Adrenal gland (tissue), 12 donors: Measurements from ENCODE around the gene FBXW7. TPM values are rescaled to one million over a fixed set of nuclear protein-coding genes. Genes with fewer than 3 reads are reported as not detected.

ENCODE experiments used
- DNase-seq, 7 donors: peaks; one replicate each; pipeline ENCODE4 v3.0.0-alpha.2; 2019 to 2020
- H3K27ac ChIP-seq, 5 donors: fragments of 200-600 bp; sonication (generic) in 4 of 5; 1 replicate in 3 of 5; 2 replicates in 2 of 5; pipeline versions ENCODE4 v1.5.1 to v1.8.0; 2016 to 2020; ENCODE audit warnings: mild to moderate bottlenecking in 1 of 5
- H3K27me3 ChIP-seq: fragments of 200-600 bp; 2 replicates; pipeline ENCODE4 v1.8.0; 2021
- H3K36me3 ChIP-seq, 2 donors: fragments of 200-600 bp; replicated peaks in 1 of 2; 1 replicate in 1 of 2; 2 replicates in 1 of 2; pipeline versions ENCODE4 v1.5.1 to v1.8.0; 2018 to 2022
- H3K4me1 ChIP-seq, 2 donors: fragments of 200-600 bp; replicated peaks in 1 of 2; 1 replicate in 1 of 2; 2 replicates in 1 of 2; pipeline versions ENCODE4 v1.5.1 to v1.8.0; 2018 to 2021
- H3K4me3 ChIP-seq, 4 donors: fragments of 200-600 bp; sonication (generic) in 3 of 4; one replicate each; pipeline ENCODE4 v1.5.1; 2016 to 2018
- H3K9me3 ChIP-seq, 3 donors: fragments of 200-600 bp; sonication (generic) in 1 of 3; replicated peaks in 1 of 3; 1 replicate in 2 of 3; 2 replicates in 1 of 3; pipeline versions ENCODE4 v1.5.1 to v1.8.0; 2016 to 2021
- POLR2A ChIP-seq, 2 donors: fragments of 450-650 bp; IDR thresholded peaks; one replicate each; pipeline ENCODE4 v1.6.1; 2017; ENCODE audit warnings: antibody characterized with exemption in 2 of 2, mild to moderate bottlenecking in 2 of 2, moderate library complexity in 1 of 2
- WGBS, 4 donors: extraction: QIAGEN DNeasy Blood & Tissue Kit in 2 of 4; methylation state at CpG; one replicate each; pipeline versions ENCODE4 v1.1.5 to v1.1.7; 2013 to 2017; 5-methylcytosine and 5-hydroxymethylcytosine counted together
- intact Hi-C, 2 donors: fragments of 100-400 bp; cut with DNase I; formaldehyde crosslinking; loops; one replicate each; pipeline versions ENCODE4 v1.14.1 to v1.15.0; 2022 to 2023
- polyA plus RNA-seq, 3 donors: library from polyadenylated mRNA; stranded (reverse); fragments of 200-250 nt in 2 of 3; fragments of 350-450 nt in 1 of 3; fragmentation: Illumina TruSeq in 1 of 3; extraction: RNeasy Lipid Tissue Mini Kit (QIAGEN cat#74804) in 1 of 3; gene quantifications; one replicate each; pipeline ENCODE4 v1.2.3, GENCODE V29; 2013 to 2014
- total RNA-seq, 9 donors: library from RNA; depleted of rRNA in 4 of 9; stranded (reverse); fragments of >200 nt in 4 of 9; fragments of 120-200 nt in 1 of 9; fragmentation: NEBNext Ultra II Directional in 1 of 9; extraction: Animal tissue kit (Norgen Biotek cat#: 25700) in 1 of 9; gene quantifications; one replicate each; pipeline versions ENCODE4 v1.1.0 to v1.2.4, GENCODE V29; 2013 to 2023
- TF ChIP-seq, protein P1 (sequence below), 6 experiments: fragments of 450-650 bp in 4 of 6; fragments of 200-600 bp in 2 of 6; sonication (generic) in 1 of 6; IDR thresholded peaks; 1 replicate in 5 of 6; 2 replicates in 1 of 6; pipeline versions ENCODE4 v1.5.1 to v1.8.0; 2016 to 2021; ENCODE audit warnings: antibody characterized with exemption in 6 of 6, mild to moderate bottlenecking in 2 of 6, moderate library complexity in 1 of 6
- donor health status: healthy with polysubstance abuse.
- donor health status: Bipolar disorder and iron deficiency.
- donor health status: DM: yes; HTN: yes; CAD: no.
- donor health status: DM: no; HTN: no; CAD: no.
- donor health status: DM: no; HTN: no; CAD: no.
- donor health status: DM: yes; HTN: yes; CAD: no.

Gene FBXW7
- total and polyA plus RNA-seq, 12 donors = 17.6 to 55.5 (median 30.9) TPM

DNA sequence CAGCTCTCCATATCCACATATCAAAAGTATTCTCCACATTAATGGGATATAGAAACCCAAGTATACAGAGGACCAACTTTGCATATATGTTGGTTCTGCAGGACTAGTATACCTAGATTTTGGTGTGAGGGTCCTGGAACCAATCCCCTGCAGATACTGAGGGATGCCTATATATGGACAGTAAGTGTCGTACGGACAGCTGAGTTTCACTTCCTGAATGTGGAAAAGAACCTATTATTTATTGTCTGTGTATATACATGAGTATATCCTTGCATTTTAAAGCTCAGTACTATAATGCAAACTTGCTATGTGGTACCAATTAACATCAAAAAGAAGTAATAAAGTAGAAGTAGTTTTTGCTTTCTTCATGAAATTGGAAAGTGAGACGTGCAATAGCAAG, 101.9 kb downstream of the FBXW7 start:
- no peak for DNase-seq
- Histone ChIP-seq H3K4me1 (no peaks in the 10 kb centered on the region), H3K4me3 (no peak overlapping the region), H3K36me3 (no peaks in the 10 kb centered on the region), H3K27ac (no peak overlapping the region), H3K9me3 (no peaks in the 10 kb centered on the region), H3K27me3 (no peaks in the 10 kb centered on the region)
- TF ChIP-seq, protein P1, sequence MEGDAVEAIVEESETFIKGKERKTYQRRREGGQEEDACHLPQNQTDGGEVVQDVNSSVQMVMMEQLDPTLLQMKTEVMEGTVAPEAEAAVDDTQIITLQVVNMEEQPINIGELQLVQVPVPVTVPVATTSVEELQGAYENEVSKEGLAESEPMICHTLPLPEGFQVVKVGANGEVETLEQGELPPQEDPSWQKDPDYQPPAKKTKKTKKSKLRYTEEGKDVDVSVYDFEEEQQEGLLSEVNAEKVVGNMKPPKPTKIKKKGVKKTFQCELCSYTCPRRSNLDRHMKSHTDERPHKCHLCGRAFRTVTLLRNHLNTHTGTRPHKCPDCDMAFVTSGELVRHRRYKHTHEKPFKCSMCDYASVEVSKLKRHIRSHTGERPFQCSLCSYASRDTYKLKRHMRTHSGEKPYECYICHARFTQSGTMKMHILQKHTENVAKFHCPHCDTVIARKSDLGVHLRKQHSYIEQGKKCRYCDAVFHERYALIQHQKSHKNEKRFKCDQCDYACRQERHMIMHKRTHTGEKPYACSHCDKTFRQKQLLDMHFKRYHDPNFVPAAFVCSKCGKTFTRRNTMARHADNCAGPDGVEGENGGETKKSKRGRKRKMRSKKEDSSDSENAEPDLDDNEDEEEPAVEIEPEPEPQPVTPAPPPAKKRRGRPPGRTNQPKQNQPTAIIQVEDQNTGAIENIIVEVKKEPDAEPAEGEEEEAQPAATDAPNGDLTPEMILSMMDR (IDR thresholded peaks at IDR 0.05) = no peak
- TF ChIP-seq POLR2A (IDR thresholded peaks at IDR 0.05) = no peak
- intact Hi-C loops = no loop called here
- 81 to 92% (median 85%) methylated on average over 3 of the region's 3 CpGs for WGBS, 4 donors

GRCh38 chr4:152431784-152432183, 104.1 kb downstream of the FBXW7 start:
- TF ChIP-seq, protein P1 (IDR thresholded peaks at IDR 0.05) = no peak
- TF ChIP-seq POLR2A (IDR thresholded peaks at IDR 0.05) = no peak
- WGBS, 4 donors = 98 to 100% (median 100%) methylated on average over 2 of the region's 2 CpGs
- intact Hi-C loops = no loop called here
- no peaks in the 10 kb centered on the region for H3K9me3 ChIP-seq
- no peaks in the 10 kb centered on the region for H3K27me3 ChIP-seq
- no peaks in the 10 kb centered on the region for H3K4me1 ChIP-seq
- H3K27ac ChIP-seq = no peak overlapping the region
- no peak for DNase-seq
- H3K36me3 ChIP-seq = no peaks in the 10 kb centered on the region
- H3K4me3 ChIP-seq = no peak overlapping the region

DNA sequence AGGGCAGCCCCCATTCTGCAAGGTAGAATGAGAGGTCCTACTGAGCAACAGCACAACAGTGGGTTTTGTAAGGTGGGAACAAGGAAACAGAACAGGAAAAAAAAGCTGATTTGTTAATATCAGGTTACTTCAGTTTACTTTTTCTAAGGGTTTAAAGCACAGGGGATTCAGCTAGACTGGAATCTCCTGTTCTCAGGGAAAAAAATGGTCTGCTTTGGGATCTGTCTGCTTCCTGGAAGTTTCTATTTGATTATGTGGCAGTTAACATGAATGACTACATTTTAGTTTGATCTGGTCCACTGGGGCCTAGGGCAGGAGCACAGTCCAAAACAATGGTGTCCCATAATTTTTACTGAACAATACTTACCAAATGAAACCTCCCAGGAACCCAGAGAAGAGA, 104.6 kb downstream of the FBXW7 start:
- no peak for DNase-seq
- H3K9me3 ChIP-seq = no peaks in the 10 kb centered on the region
- H3K27ac ChIP-seq = no peak overlapping the region
- no peaks in the 10 kb centered on the region for H3K27me3 ChIP-seq
- no peaks in the 10 kb centered on the region for H3K4me1 ChIP-seq
- TF ChIP-seq, protein P1 (IDR thresholded peaks at IDR 0.05) = no peak
- no peak for TF ChIP-seq POLR2A (IDR thresholded peaks at IDR 0.05)
- no peaks in the 10 kb centered on the region for H3K36me3 ChIP-seq
- intact Hi-C loops = no loop called here
- H3K4me3 ChIP-seq = no peak overlapping the region

GRCh38 chr4:152430507-152430906, 105.4 kb downstream of the FBXW7 start:
- Histone ChIP-seq H3K9me3 (no peaks in the 10 kb centered on the region), H3K4me1 (no peaks in the 10 kb centered on the region), H3K27ac (no peak overlapping the region), H3K4me3 (no peak overlapping the region), H3K36me3 (no peaks in the 10 kb centered on the region), H3K27me3 (no peaks in the 10 kb centered on the region)
- intact Hi-C loops = no loop called here
- TF ChIP-seq, protein P1 (IDR thresholded peaks at IDR 0.05) = no peak
- no peak for TF ChIP-seq POLR2A (IDR thresholded peaks at IDR 0.05)
- no peak for DNase-seq
